WTC11 (cell line): ENCODE results near the gene PHACTR3. TPM values are rescaled to one million over a fixed set of nuclear protein-coding genes. Genes with fewer than 3 reads are reported as not detected.

Experiments used
- ATAC-seq: fragments of 200-7000 bp; cut with Tn5 transposase; 2 replicates; pipeline ENCODE4 v1.10.0; 2021; ENCODE audit warnings: mild to moderate bottlenecking, moderate library complexity
- CTCF ChIA-PET: fragments of 300-600 bp; sonication (Branson Sonifier 250); formaldehyde crosslinking; loops from one replicate; lab custom pipeline; 2021; ENCODE audit warnings: antibody characterized with exemption; lab: Charles Lee
- POLR2A ChIA-PET: fragments of 350-600 bp; sonication (Branson Sonifier 250); formaldehyde crosslinking; loops from one replicate; lab custom pipeline; 2021; ENCODE audit warnings: antibody characterized with exemption; lab: Charles Lee
- DNase-seq: peaks from one replicate; pipeline ENCODE4 v3.0.0; 2021; ENCODE audit warnings: low spot score
- H3K27ac Mint-ChIP-seq: 2 replicates; pipeline ENCODE4 v1.8.0; 2021; ENCODE audit warnings: mixed read lengths
- H3K27me3 Mint-ChIP-seq: 2 replicates; pipeline ENCODE4 v1.8.0; 2021; ENCODE audit warnings: low read depth, mild to moderate bottlenecking, moderate library complexity, mixed read lengths
- H3K36me3 Mint-ChIP-seq: 2 replicates; pipeline ENCODE4 v1.8.0; 2021; ENCODE audit warnings: mixed read lengths
- H3K4me1 Mint-ChIP-seq: 2 replicates; pipeline ENCODE4 v1.8.0; 2022; ENCODE audit warnings: mixed read lengths
- H3K4me3 Mint-ChIP-seq: 2 replicates; pipeline ENCODE4 v1.8.0; 2021; ENCODE audit warnings: mild to moderate bottlenecking, moderate library complexity, mixed read lengths
- H3K9me3 Mint-ChIP-seq: 2 replicates; pipeline ENCODE4 v1.8.0; 2021; ENCODE audit warnings: mixed read lengths
- ETV6 ChIP-seq: sonication (generic); formaldehyde crosslinking; IDR thresholded peaks from 2 replicates; pipeline ENCODE4 v1.8.1; 2022; ENCODE audit warnings: mild to moderate bottlenecking, missing genetic modification reagents
- FOXJ3 ChIP-seq: sonication (generic); formaldehyde crosslinking; IDR thresholded peaks from 2 replicates; pipeline ENCODE4 v1.9.0; 2021; ENCODE audit warnings: missing genetic modification reagents, mild to moderate bottlenecking, borderline replicate concordance
- FOXK1 ChIP-seq: sonication (generic); formaldehyde crosslinking; IDR thresholded peaks from 2 replicates; pipeline ENCODE4 v1.8.0; 2022; ENCODE audit warnings: mild to moderate bottlenecking, moderate library complexity, missing genetic modification reagents
- GABPB1 ChIP-seq: sonication (generic); formaldehyde crosslinking; IDR thresholded peaks from 2 replicates; pipeline ENCODE4 v1.8.1; 2023; ENCODE audit warnings: mild to moderate bottlenecking, missing genetic modification reagents
- GRHL2 ChIP-seq: fragments of 250-450 bp; sonication (Bioruptor Pico); IDR thresholded peaks from 2 replicates; pipeline ENCODE4 v1.8.0; 2022; ENCODE audit warnings: mild to moderate bottlenecking, moderate library complexity; ENCODE audit not compliant: insufficient replicate concordance, severe bottlenecking
- GTF2I ChIP-seq: fragments of 250-450 bp; sonication (Bioruptor Pico); conservative IDR thresholded peaks from 2 replicates; pipeline ENCODE4 v1.4.0; 2021; ENCODE audit warnings: mild to moderate bottlenecking
- HMGA2 ChIP-seq: fragments of 250-450 bp; sonication (Bioruptor Pico); IDR thresholded peaks from 2 replicates; pipeline ENCODE4 v1.4.0; 2021; ENCODE audit warnings: mild to moderate bottlenecking, moderate library complexity
- MYBL2 ChIP-seq: sonication (generic); formaldehyde crosslinking; IDR thresholded peaks from 2 replicates; pipeline ENCODE4 v1.8.1; 2023; ENCODE audit warnings: mild to moderate bottlenecking, moderate library complexity, missing genetic modification reagents
- NFE2L1 ChIP-seq: sonication (generic); formaldehyde crosslinking; IDR thresholded peaks from 2 replicates; pipeline ENCODE4 v1.8.1; 2023; ENCODE audit warnings: missing genetic modification reagents
- PRRX2 ChIP-seq: fragments of 250-450 bp; sonication (Bioruptor Pico); IDR thresholded peaks from 2 replicates; pipeline ENCODE4 v1.8.0; 2021; ENCODE audit warnings: mild to moderate bottlenecking
- RORB ChIP-seq: fragments of 250-450 bp; sonication (Bioruptor Pico); IDR thresholded peaks from 2 replicates; pipeline ENCODE4 v1.9.0; 2021; ENCODE audit warnings: mild to moderate bottlenecking
- SMAD4 ChIP-seq: sonication (generic); formaldehyde crosslinking; IDR thresholded peaks from 2 replicates; pipeline ENCODE4 v1.8.0; 2022; ENCODE audit warnings: mild to moderate bottlenecking, missing genetic modification reagents
- ZNF317 ChIP-seq: sonication (generic); formaldehyde crosslinking; IDR thresholded peaks from 2 replicates; pipeline ENCODE4 v1.8.1; 2023; ENCODE audit warnings: low read depth, mild to moderate bottlenecking, moderate library complexity, missing genetic modification reagents, borderline replicate concordance
- ZNF671 ChIP-seq: fragments of 250-450 bp; sonication (Bioruptor Pico); IDR thresholded peaks from 2 replicates; pipeline ENCODE4 v1.8.0; 2021; ENCODE audit warnings: mild to moderate bottlenecking
- total RNA-seq: library from RNA; stranded (reverse); gene quantifications from 3 replicates; pipeline ENCODE4 v1.2.3, GENCODE V29; 2021
- TF ChIP-seq, protein P1 (sequence below): sonication (generic); formaldehyde crosslinking; IDR thresholded peaks from 2 replicates; pipeline ENCODE4 v1.8.1; 2023; ENCODE audit warnings: mild to moderate bottlenecking, missing genetic modification reagents, borderline replicate concordance
- TF ChIP-seq, protein P2 (sequence below): fragments of 250-450 bp; sonication (Bioruptor Pico); IDR thresholded peaks from 2 replicates; pipeline ENCODE4 v1.9.0; 2021; ENCODE audit warnings: mild to moderate bottlenecking, borderline replicate concordance
- TF ChIP-seq, protein P3 (sequence below): sonication (generic); formaldehyde crosslinking; IDR thresholded peaks from 2 replicates; pipeline ENCODE4 v1.8.1; 2022; ENCODE audit warnings: low read depth, missing genetic modification reagents, borderline replicate concordance
- TF ChIP-seq, protein P4 (sequence below): sonication (generic); formaldehyde crosslinking; IDR thresholded peaks from 2 replicates; pipeline ENCODE4 v1.8.1; 2022; ENCODE audit warnings: missing genetic modification reagents, borderline replicate concordance
- TF ChIP-seq, protein P5 (sequence below): sonication (generic); formaldehyde crosslinking; conservative IDR thresholded peaks from 2 replicates; pipeline ENCODE4 v1.8.1; 2023; ENCODE audit warnings: mild to moderate bottlenecking, low read depth, missing genetic modification reagents, moderate library complexity

The PHACTR3 gene
- total RNA-seq, 1 experiment from 2014 or later, result 0.28 TPM

DNA sequence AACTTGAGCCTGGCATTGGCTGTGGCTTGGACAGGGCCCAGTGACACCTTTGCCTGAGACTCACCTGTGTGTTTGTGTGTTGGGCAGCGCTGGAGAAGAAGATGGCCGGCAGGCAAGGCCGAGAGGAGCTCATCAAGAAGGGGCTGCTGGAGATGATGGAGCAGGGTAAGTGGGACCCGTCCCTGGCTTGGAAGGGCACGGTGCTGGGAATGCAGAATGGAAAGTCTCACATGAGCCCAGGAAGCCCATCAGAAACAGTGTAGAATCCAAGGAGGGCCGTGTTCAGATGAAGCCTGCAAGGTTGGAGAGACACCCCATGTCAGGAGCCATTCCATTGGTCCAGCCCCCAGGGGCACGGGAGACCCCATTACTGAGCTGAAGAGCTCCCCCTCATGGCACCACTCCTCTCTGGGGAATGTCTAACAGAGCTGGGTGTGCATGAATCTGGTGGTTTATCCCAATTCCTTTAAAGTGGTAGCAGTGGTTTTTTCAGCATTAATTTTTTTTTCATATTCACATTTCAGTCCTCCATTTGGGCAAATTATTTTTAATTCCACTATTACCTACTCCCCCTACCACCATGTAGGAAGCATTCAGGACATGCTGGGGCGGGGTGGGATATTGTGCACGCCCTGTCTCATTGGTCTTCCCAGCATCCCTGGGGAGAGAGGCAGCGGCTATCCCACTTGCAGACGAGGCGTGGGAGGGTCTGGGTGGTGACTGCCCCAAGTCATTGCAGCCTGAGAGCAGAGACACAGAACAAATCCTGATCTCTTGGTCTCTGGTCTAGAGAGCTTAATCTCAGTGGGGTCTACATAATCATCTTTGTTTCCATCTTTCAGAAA, 143.6 kb downstream of the PHACTR3 start:
- ATAC-seq (peak; percentile 31; the same call in 1 of the 2 replicates), DNase-seq (no peak)
- no peaks in the 10 kb centered on the region for H3K9me3 Mint-ChIP-seq
- CTCF ChIA-PET, result interaction anchor here (0.7 to 2.3 kb wide), 20 partner anchors 9 to 233 kb away, joined by 3 to 15 read pairs (median 4); no protein-coding TSS in a partner anchor
- peaks cover 3% of the 10 kb centered on the region; the same call in 1 of the 2 replicates for H3K4me1 Mint-ChIP-seq
- no peaks in the 10 kb centered on the region for H3K36me3 Mint-ChIP-seq
- TF ChIP-seq GRHL2, result no peak
- TF ChIP-seq, protein P1, sequence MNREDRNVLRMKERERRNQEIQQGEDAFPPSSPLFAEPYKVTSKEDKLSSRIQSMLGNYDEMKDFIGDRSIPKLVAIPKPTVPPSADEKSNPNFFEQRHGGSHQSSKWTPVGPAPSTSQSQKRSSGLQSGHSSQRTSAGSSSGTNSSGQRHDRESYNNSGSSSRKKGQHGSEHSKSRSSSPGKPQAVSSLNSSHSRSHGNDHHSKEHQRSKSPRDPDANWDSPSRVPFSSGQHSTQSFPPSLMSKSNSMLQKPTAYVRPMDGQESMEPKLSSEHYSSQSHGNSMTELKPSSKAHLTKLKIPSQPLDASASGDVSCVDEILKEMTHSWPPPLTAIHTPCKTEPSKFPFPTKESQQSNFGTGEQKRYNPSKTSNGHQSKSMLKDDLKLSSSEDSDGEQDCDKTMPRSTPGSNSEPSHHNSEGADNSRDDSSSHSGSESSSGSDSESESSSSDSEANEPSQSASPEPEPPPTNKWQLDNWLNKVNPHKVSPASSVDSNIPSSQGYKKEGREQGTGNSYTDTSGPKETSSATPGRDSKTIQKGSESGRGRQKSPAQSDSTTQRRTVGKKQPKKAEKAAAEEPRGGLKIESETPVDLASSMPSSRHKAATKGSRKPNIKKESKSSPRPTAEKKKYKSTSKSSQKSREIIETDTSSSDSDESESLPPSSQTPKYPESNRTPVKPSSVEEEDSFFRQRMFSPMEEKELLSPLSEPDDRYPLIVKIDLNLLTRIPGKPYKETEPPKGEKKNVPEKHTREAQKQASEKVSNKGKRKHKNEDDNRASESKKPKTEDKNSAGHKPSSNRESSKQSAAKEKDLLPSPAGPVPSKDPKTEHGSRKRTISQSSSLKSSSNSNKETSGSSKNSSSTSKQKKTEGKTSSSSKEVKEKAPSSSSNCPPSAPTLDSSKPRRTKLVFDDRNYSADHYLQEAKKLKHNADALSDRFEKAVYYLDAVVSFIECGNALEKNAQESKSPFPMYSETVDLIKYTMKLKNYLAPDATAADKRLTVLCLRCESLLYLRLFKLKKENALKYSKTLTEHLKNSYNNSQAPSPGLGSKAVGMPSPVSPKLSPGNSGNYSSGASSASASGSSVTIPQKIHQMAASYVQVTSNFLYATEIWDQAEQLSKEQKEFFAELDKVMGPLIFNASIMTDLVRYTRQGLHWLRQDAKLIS (CRISPR knock-in tag), result no peak
- no peak for TF ChIP-seq ZNF671 (CRISPR knock-in tag)
- no peak for TF ChIP-seq ETV6 (CRISPR knock-in tag)
- TF ChIP-seq FOXJ3 (CRISPR knock-in tag), result no peak
- TF ChIP-seq RORB (CRISPR knock-in tag), result no peak
- no peak for TF ChIP-seq MYBL2
- no peak overlapping the region for H3K4me3 Mint-ChIP-seq
- POLR2A ChIA-PET, result no interaction called here
- peaks cover 39% of the 10 kb centered on the region for H3K27me3 Mint-ChIP-seq
- H3K27ac Mint-ChIP-seq, result no peak overlapping the region

DNA sequence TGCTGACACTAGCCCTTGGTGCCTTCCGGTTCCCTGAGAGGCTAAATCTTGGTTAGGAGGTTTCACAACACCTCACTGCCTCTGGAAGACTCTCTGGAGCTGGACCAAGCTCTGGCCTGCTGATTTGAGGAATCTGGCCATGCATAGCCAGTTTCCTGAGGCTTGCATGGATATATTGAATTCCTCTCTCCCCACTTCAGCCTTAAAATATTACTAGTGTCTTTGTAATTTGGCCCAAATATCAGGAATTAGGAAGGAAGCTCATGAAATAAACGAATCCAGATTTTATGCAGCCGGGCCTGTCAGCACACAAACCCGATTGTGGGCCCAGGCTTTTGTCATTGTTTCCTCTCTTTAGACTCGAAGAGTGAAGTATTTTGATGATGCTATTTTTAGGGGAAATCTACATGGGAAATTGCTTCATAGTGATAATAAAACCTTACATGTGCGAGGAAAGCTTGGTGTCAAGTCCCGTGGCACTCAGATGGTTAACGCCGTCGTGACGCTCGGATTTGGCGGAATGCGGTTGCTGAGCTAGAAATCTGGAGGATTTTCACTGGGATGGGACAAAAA, 144.4 kb downstream of the PHACTR3 start:
- no peak overlapping the region for H3K27ac Mint-ChIP-seq
- no peak for ATAC-seq
- TF ChIP-seq, protein P2, sequence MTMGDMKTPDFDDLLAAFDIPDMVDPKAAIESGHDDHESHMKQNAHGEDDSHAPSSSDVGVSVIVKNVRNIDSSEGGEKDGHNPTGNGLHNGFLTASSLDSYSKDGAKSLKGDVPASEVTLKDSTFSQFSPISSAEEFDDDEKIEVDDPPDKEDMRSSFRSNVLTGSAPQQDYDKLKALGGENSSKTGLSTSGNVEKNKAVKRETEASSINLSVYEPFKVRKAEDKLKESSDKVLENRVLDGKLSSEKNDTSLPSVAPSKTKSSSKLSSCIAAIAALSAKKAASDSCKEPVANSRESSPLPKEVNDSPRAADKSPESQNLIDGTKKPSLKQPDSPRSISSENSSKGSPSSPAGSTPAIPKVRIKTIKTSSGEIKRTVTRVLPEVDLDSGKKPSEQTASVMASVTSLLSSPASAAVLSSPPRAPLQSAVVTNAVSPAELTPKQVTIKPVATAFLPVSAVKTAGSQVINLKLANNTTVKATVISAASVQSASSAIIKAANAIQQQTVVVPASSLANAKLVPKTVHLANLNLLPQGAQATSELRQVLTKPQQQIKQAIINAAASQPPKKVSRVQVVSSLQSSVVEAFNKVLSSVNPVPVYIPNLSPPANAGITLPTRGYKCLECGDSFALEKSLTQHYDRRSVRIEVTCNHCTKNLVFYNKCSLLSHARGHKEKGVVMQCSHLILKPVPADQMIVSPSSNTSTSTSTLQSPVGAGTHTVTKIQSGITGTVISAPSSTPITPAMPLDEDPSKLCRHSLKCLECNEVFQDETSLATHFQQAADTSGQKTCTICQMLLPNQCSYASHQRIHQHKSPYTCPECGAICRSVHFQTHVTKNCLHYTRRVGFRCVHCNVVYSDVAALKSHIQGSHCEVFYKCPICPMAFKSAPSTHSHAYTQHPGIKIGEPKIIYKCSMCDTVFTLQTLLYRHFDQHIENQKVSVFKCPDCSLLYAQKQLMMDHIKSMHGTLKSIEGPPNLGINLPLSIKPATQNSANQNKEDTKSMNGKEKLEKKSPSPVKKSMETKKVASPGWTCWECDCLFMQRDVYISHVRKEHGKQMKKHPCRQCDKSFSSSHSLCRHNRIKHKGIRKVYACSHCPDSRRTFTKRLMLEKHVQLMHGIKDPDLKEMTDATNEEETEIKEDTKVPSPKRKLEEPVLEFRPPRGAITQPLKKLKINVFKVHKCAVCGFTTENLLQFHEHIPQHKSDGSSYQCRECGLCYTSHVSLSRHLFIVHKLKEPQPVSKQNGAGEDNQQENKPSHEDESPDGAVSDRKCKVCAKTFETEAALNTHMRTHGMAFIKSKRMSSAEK (CRISPR knock-in tag), result no peak
- no peak for TF ChIP-seq PRRX2
- no peak for TF ChIP-seq GABPB1
- no peak for TF ChIP-seq HMGA2 (CRISPR knock-in tag)
- TF ChIP-seq FOXK1 (CRISPR knock-in tag), result no peak
- TF ChIP-seq, protein P3, sequence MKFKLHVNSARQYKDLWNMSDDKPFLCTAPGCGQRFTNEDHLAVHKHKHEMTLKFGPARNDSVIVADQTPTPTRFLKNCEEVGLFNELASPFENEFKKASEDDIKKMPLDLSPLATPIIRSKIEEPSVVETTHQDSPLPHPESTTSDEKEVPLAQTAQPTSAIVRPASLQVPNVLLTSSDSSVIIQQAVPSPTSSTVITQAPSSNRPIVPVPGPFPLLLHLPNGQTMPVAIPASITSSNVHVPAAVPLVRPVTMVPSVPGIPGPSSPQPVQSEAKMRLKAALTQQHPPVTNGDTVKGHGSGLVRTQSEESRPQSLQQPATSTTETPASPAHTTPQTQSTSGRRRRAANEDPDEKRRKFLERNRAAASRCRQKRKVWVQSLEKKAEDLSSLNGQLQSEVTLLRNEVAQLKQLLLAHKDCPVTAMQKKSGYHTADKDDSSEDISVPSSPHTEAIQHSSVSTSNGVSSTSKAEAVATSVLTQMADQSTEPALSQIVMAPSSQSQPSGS (CRISPR knock-in tag), result no peak
- TF ChIP-seq, protein P4, sequence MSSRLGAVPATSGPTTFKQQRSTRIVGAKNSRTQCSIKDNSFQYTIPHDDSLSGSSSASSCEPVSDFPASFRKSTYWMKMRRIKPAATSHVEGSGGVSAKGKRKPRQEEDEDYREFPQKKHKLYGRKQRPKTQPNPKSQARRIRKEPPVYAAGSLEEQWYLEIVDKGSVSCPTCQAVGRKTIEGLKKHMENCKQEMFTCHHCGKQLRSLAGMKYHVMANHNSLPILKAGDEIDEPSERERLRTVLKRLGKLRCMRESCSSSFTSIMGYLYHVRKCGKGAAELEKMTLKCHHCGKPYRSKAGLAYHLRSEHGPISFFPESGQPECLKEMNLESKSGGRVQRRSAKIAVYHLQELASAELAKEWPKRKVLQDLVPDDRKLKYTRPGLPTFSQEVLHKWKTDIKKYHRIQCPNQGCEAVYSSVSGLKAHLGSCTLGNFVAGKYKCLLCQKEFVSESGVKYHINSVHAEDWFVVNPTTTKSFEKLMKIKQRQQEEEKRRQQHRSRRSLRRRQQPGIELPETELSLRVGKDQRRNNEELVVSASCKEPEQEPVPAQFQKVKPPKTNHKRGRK, result no peak
- TF ChIP-seq ZNF317 (CRISPR knock-in tag), result no peak
- TF ChIP-seq, protein P5, sequence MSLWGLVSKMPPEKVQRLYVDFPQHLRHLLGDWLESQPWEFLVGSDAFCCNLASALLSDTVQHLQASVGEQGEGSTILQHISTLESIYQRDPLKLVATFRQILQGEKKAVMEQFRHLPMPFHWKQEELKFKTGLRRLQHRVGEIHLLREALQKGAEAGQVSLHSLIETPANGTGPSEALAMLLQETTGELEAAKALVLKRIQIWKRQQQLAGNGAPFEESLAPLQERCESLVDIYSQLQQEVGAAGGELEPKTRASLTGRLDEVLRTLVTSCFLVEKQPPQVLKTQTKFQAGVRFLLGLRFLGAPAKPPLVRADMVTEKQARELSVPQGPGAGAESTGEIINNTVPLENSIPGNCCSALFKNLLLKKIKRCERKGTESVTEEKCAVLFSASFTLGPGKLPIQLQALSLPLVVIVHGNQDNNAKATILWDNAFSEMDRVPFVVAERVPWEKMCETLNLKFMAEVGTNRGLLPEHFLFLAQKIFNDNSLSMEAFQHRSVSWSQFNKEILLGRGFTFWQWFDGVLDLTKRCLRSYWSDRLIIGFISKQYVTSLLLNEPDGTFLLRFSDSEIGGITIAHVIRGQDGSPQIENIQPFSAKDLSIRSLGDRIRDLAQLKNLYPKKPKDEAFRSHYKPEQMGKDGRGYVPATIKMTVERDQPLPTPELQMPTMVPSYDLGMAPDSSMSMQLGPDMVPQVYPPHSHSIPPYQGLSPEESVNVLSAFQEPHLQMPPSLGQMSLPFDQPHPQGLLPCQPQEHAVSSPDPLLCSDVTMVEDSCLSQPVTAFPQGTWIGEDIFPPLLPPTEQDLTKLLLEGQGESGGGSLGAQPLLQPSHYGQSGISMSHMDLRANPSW (CRISPR knock-in tag), result no peak
- TF ChIP-seq GTF2I (CRISPR knock-in tag), result no peak
- no peak for TF ChIP-seq SMAD4
- no peak for TF ChIP-seq NFE2L1 (CRISPR knock-in tag)

More for the DNA sequence above, 144.4 kb downstream of the PHACTR3 start:
- Mint-ChIP-seq H3K4me3 (no peak overlapping the region), H3K36me3 (no peaks in the 10 kb centered on the region), H3K4me1 (peaks cover 3% of the 10 kb centered on the region; the same call in 1 of the 2 replicates), H3K9me3 (no peaks in the 10 kb centered on the region), H3K27me3 (peaks cover 39% of the 10 kb centered on the region)
- DNase-seq, result no peak
- CTCF ChIA-PET, result interaction anchor here (1.6 to 2.3 kb wide), 5 partner anchors 13 to 233 kb away, joined by 4 to 15 read pairs (median 7); no protein-coding TSS in a partner anchor
- POLR2A ChIA-PET, result no interaction called here
